ENCODE measurements around the gene HPSE2. TPM values are rescaled to one million over a fixed set of nuclear protein-coding genes. Genes with fewer than 3 reads are reported as not detected.

Gene HPSE2
- not detected for total RNA-seq

DNA sequence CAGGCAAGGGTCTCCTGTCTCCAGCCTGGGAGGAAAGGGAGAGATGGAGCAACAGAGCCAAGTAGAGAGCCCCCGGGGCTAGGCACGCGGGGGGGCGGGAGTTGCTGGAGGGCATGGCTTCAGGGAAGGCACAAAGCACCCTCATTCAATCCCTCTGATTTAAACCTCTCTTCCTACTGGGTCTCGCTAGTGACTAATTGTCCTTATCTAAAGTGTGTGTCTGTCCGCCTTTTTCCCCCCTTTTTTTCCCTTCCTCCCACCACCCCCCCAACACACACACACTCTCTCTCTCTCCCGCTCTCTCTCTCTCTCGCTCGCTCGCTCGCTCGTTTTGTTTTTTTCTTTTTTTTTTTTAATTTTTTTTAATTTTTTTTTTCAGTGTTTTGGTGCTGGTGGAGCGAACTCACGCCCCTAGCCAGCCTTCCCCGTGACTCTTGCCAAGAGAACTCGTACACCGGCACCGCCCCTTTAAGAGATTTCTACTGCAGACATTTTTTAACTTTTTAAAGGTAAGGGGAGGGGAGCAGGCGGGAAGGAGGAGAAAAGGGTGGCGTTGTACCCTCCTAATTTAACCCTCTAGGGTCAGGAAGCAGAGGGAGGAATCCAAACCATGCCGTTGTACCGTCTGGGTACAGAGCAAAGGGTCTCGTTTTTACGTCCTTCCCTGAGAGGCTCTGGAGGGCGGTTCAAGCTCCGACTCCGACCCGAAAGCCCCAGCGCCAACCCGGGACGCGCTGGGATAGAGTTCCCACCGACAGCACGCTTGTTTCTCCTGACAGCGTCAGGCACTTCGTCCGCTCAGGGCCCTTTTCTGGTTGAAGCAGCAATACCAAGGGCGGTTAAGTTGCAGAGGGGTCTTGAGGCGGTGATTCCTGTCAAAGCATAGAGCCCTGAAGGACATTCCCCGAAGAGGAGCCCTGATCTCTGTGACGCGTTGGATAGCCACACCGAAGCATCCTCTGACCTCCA is at the start of gene HPSE2:
HPSE2 (minus strand) TSS at position 195 of the 969 bp plus-strand sequence.
- peaks cover 39% of the 10 kb centered on the region for H3K27me3 ChIP-seq
- WGBS, 2 donors: 4 to 5% methylated on average over 36 to 43 of the region's 43 CpGs
- H3K4me1 ChIP-seq: peaks cover 19 to 30% of the 10 kb centered on the region in 2 donors
- H3K27ac ChIP-seq: no peak within 1 kb of the TSS
- no peak for DNase-seq
- H3K9me3 ChIP-seq: no peaks in the 10 kb centered on the region
- no peak within 1 kb of the TSS for H3K4me3 ChIP-seq (replicated peaks in 1 of 3)
- intact Hi-C loops (cut with DNase I): no loop called here
- H3K36me3 ChIP-seq: no peaks in the 10 kb centered on the region
- TF ChIP-seq, protein P1, sequence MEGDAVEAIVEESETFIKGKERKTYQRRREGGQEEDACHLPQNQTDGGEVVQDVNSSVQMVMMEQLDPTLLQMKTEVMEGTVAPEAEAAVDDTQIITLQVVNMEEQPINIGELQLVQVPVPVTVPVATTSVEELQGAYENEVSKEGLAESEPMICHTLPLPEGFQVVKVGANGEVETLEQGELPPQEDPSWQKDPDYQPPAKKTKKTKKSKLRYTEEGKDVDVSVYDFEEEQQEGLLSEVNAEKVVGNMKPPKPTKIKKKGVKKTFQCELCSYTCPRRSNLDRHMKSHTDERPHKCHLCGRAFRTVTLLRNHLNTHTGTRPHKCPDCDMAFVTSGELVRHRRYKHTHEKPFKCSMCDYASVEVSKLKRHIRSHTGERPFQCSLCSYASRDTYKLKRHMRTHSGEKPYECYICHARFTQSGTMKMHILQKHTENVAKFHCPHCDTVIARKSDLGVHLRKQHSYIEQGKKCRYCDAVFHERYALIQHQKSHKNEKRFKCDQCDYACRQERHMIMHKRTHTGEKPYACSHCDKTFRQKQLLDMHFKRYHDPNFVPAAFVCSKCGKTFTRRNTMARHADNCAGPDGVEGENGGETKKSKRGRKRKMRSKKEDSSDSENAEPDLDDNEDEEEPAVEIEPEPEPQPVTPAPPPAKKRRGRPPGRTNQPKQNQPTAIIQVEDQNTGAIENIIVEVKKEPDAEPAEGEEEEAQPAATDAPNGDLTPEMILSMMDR (IDR thresholded peaks at IDR 0.05): no peak
- no peak for TF ChIP-seq POLR2A (IDR thresholded peaks at IDR 0.05)

DNA sequence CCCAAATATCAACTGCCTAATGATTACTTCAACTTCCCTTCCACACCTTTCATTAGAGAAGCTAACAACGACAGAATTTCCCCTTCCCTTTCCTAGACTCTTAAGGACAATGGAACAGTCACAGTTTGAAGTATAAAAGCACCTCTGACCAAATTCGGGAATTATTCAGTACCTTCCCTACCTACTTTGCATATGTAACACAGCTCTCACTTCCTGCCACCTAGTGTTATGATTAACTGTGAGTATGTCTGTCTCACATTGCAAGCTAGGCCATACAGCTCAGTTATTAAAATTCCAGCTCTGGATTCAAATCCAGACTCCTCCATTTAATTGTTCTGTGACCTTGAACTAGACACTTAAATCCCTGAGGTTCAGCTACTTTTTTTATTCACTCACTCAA is 44.8 kb upstream of the HPSE2 start:
- no peak overlapping the region for H3K27ac ChIP-seq
- H3K27me3 ChIP-seq: no peaks in the 10 kb centered on the region
- no peak for DNase-seq
- H3K4me3 ChIP-seq (replicated peaks in 1 of 3): no peak overlapping the region
- H3K9me3 ChIP-seq: no peaks in the 10 kb centered on the region
- WGBS, 2 donors: 62 to 69% methylated on average over 2 of the region's 2 CpGs
- no peaks in the 10 kb centered on the region for H3K36me3 ChIP-seq
- TF ChIP-seq POLR2A (IDR thresholded peaks at IDR 0.05): no peak
- TF ChIP-seq, protein P1 (IDR thresholded peaks at IDR 0.05): no peak
- intact Hi-C loops (cut with DNase I): no loop called here
- H3K4me1 ChIP-seq: no peaks in the 10 kb centered on the region

DNA sequence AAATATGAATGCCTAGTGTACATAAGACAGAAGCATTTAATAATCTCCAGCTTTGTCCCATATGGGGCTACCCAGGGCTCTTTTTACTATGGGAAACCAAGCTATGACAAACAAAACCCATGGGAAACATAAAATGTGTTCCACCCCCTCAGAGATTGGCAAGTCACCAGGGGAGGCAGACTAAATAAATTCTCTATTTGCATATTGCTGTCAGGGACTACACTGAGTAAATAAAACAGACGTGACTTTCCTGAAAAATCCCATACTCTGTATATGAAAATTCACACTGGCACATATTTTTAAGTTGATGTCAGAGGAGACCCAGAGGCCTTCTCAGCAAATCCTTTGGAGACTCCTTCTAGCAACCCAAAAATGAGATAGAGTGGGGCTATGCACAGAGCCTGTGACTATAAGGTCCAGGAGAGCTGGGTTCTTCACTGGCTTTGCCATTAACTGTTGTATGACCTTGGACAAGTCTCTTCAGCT is 44.0 kb upstream of the HPSE2 start:
- H3K9me3 ChIP-seq: no peaks in the 10 kb centered on the region
- no peaks in the 10 kb centered on the region for H3K4me1 ChIP-seq
- no peak for TF ChIP-seq POLR2A (IDR thresholded peaks at IDR 0.05)
- H3K27ac ChIP-seq: no peak overlapping the region
- H3K36me3 ChIP-seq: no peaks in the 10 kb centered on the region
- no peaks in the 10 kb centered on the region for H3K27me3 ChIP-seq
- DNase-seq: no peak
- intact Hi-C loops (cut with DNase I): no loop called here
- WGBS, 2 donors: 43 to 47% methylated on average over 1 of the region's 1 CpG
- H3K4me3 ChIP-seq (replicated peaks in 1 of 3): no peak overlapping the region

DNA sequence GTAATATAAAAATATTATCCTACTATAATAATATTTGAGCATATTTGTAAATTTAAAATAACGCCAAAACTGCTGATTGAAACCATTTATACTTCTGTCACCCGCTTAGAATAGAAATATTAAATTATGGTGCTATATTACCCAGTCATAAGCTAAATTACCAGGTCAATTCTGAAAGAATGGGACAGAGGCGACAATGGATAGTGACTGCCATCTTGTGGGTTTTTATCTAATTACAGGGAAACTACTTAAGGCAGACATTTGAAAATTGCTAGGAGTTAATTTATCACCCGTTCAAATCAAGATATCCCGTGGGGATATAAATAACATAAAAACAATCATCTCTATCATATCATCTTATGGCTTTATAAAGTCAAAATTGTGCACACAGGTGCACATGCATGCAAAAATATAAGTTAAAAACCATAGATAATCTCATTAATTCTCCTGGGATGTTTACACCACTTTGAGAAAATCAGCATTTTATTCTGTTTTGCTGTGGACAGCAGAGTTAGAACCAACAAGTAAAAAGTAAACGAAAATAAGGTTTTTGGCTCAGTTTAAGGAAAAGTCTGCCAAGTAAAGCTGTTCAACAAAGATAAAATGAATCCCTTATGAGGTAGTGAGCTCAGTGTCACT is 41.3 kb upstream of the HPSE2 start:
- Histone ChIP-seq H3K36me3 (no peaks in the 10 kb centered on the region), H3K27ac (no peak overlapping the region), H3K4me1 (no peaks in the 10 kb centered on the region), H3K4me3 (replicated peaks in 1 of 3) (no peak overlapping the region), H3K27me3 (no peaks in the 10 kb centered on the region), H3K9me3 (no peaks in the 10 kb centered on the region)
- WGBS, 2 donors: 21 to 25% methylated on average over 6 of the region's 6 CpGs
- DNase-seq: no peak
- TF ChIP-seq, protein P1 (IDR thresholded peaks at IDR 0.05): no peak
- TF ChIP-seq POLR2A (IDR thresholded peaks at IDR 0.05): no peak
- intact Hi-C loops (cut with DNase I): no loop called here

DNA sequence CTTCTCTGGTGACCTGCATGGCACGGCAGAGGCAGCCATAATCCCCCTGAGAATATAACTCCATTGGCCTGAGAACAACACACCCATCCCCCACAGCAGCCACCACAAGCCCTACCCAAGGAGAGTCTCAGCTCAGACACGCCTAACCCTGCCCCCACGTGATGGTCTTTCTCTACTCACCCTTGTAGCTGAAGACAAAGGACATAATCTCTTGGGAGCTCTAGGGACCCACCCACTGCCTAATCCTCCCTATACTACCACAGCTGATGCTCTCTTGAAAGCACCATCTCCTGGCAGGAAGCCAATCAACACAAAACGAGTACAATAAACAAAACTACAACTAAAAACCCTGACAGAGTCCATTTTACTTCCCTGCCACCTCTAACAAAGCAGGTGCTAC is 30.7 kb upstream of the HPSE2 start:
- no peak for DNase-seq
- H3K27me3 ChIP-seq: no peaks in the 10 kb centered on the region
- no peaks in the 10 kb centered on the region for H3K36me3 ChIP-seq
- intact Hi-C loops (cut with DNase I): no loop called here
- TF ChIP-seq, protein P1 (IDR thresholded peaks at IDR 0.05): no peak
- TF ChIP-seq POLR2A (IDR thresholded peaks at IDR 0.05): no peak
- H3K9me3 ChIP-seq: no peaks in the 10 kb centered on the region
- H3K4me1 ChIP-seq: no peaks in the 10 kb centered on the region
- H3K4me3 ChIP-seq (replicated peaks in 1 of 3): no peak overlapping the region
- 35 to 36% methylated on average over 4 of the region's 4 CpGs for WGBS, 2 donors
- H3K27ac ChIP-seq: no peak overlapping the region
